Measurements from ENCODE around the gene SHC3.
A peak's percentile ranks its signal among the peaks of the same experiment; 100 is the strongest.

The SHC3 gene

DNA sequence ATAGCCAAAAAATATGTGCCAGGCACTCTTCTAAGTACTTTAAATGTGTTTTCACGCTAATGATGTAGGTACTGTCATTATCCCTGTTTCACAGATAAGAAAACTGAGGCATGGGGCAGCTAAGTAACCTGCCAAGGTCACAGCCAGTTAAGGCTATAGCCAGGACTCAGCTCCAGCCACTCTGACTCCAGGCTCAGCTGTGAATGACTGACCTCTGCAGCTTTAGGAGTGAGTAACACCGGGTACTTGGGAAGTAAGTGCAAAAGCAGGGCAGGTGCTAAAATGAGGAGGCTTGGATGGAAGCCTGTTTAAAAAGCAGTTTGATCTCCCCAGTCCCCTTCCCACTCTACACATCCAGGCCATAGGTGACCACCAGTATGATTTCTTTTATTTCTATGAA is 10.6 kb upstream of the SHC3 start:
- Histone ChIP-seq H3K9ac (no peak overlapping the region), H3K36me3 (no peaks in the 10 kb centered on the region), H3K27me3 (no peaks in the 10 kb centered on the region), H3K27ac (no peak overlapping the region), H3K9me3 (replicated peaks in 1 of 11) (peaks cover 0 to 22% (median 0%) of the 10 kb centered on the region in 11 experiments; a peak in 4 of 22 replicates), H3K4me3 (no peak overlapping the region), H4K20me1 (no peaks in the 10 kb centered on the region), H3K4me2 (no peak overlapping the region), H3K4me1 (no peaks in the 10 kb centered on the region)
- no peak for TF ChIP-seq Cebpa-rat (IDR thresholded peaks at IDR 0.05)

DNA sequence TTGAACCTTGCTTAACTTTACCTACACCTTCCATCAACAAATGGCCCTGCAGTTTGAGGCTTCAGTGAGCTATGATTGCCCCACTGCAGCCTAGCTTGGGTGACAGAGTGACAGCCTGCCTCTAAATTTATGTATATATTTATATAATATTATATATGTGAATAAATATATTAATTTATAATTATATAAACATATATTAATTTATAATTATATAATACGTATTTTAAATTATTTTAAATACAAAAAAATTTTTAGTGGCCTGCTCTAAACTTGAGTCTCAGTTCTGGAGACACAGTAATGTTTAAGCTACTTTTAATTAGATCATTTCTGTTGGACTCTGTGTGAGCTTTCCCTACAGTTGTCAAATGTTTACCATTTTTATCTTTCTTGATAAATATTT is 9.3 kb upstream of the SHC3 start:
- no peak overlapping the region for H3K4me2 ChIP-seq
- H3K9ac ChIP-seq = no peak overlapping the region
- no peaks in the 10 kb centered on the region for H3K4me1 ChIP-seq
- H3K36me3 ChIP-seq = no peaks in the 10 kb centered on the region
- peaks cover 0 to 13% (median 0%) of the 10 kb centered on the region in 11 experiments; a peak in 4 of 22 replicates for H3K9me3 ChIP-seq (replicated peaks in 1 of 11)
- H3K27me3 ChIP-seq = no peaks in the 10 kb centered on the region
- H4K20me1 ChIP-seq = no peaks in the 10 kb centered on the region
- H3K27ac ChIP-seq = no peak overlapping the region
- H3K4me3 ChIP-seq = no peak overlapping the region
- no peak for TF ChIP-seq Cebpa-rat (IDR thresholded peaks at IDR 0.05)

- no peak for TF ChIP-seq Cebpa-rat (IDR thresholded peaks at IDR 0.05)
- no peaks in the 10 kb centered on the region for H3K36me3 ChIP-seq
- no peak overlapping the region for H3K27ac ChIP-seq
- H3K9ac ChIP-seq = no peak overlapping the region
- no peaks in the 10 kb centered on the region for H3K27me3 ChIP-seq
- no peaks in the 10 kb centered on the region for H4K20me1 ChIP-seq
- H3K4me2 ChIP-seq = no peak overlapping the region
- no peak overlapping the region for H3K4me3 ChIP-seq
- no peaks in the 10 kb centered on the region for H3K4me1 ChIP-seq
- H3K9me3 ChIP-seq (replicated peaks in 1 of 11) = peaks cover 0 to 9% (median 0%) of the 10 kb centered on the region in 11 experiments; a peak in 4 of 22 replicates
Measured at GRCh38 chr9:89187541-89187940, 8.9 kb upstream of the SHC3 start.

GRCh38 chr9:89186960-89187359 is 8.3 kb upstream of the SHC3 start:
- no peaks in the 10 kb centered on the region for H3K36me3 ChIP-seq
- no peaks in the 10 kb centered on the region for H4K20me1 ChIP-seq
- H3K9me3 ChIP-seq (replicated peaks in 1 of 11) = peaks cover 0 to 3% (median 0%) of the 10 kb centered on the region in 11 experiments; a peak in 1 of 22 replicates
- H3K27me3 ChIP-seq = no peaks in the 10 kb centered on the region
- no peak overlapping the region for H3K4me3 ChIP-seq
- TF ChIP-seq Cebpa-rat (IDR thresholded peaks at IDR 0.05) = no peak
- H3K4me1 ChIP-seq = no peaks in the 10 kb centered on the region
- H3K9ac ChIP-seq = no peak overlapping the region
- no peak overlapping the region for H3K4me2 ChIP-seq
- no peak overlapping the region for H3K27ac ChIP-seq

DNA sequence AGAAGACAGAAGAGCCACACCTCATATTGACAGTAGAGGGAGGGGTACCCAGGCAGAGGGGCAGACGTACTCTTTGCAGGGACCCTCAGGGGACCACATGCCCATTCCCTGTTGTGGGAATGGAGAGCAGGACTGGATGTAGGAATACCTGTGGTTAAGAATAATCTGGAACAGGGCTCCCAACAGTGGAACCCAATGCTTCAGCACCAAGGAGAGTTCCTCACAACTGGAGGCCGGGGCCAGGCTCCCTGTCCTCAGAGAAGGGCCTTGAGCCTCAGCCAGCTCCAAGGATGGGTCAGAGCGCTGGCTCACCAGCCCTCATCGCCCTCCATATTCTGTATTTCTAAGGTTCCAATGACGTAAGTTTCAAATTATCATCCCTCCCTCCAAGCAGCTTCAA is 7.4 kb upstream of the SHC3 start:
- H3K27ac ChIP-seq = no peak overlapping the region
- H3K4me2 ChIP-seq = no peak overlapping the region
- H3K4me1 ChIP-seq = peaks cover 0 to under 1% (median 0%) of the 10 kb centered on the region in 10 experiments; a peak in 3 of 20 replicates
- H3K9me3 ChIP-seq (replicated peaks in 1 of 11) = no peaks in the 10 kb centered on the region
- no peaks in the 10 kb centered on the region for H4K20me1 ChIP-seq
- H3K4me3 ChIP-seq = no peak overlapping the region
- no peaks in the 10 kb centered on the region for H3K27me3 ChIP-seq
- no peak for TF ChIP-seq Cebpa-rat (IDR thresholded peaks at IDR 0.05)
- H3K9ac ChIP-seq = no peak overlapping the region
- no peaks in the 10 kb centered on the region for H3K36me3 ChIP-seq

GRCh38 chr9:89183146-89183545 is 4.5 kb upstream of the SHC3 start:
- no peak overlapping the region for H3K27ac ChIP-seq
- TF ChIP-seq Cebpa-rat (IDR thresholded peaks at IDR 0.05) = no peak
- no peaks in the 10 kb centered on the region for H3K27me3 ChIP-seq

DNA sequence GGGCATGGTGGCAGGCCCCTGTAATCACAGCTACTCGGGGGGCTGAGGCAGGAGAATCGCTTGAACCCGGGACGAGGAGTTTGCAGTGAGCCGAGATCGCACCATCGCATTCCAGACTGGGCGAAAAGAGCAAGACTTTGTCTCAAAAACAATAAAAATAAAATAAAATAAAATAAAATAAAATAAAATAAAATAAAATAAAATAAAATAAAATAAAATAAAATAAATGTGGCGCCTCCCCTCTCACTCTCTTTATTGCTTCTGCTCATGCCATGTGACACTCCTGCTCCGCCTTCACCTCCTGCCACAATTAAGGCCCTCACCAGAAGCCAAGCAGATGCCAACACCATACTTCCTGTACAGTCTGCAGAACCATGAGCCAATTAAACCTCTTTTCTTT is 3.8 kb upstream of the SHC3 start:
- H3K27me3 ChIP-seq = peaks cover 1 to 4% (median 3%) of the 10 kb centered on the region in 11 experiments; a peak in 18 of 22 replicates
- H3K4me1 ChIP-seq = peaks cover 16 to 34% (median 25%) of the 10 kb centered on the region in 10 experiments
- no peaks in the 10 kb centered on the region for H4K20me1 ChIP-seq
- no peak overlapping the region for H3K4me2 ChIP-seq
- TF ChIP-seq Cebpa-rat (IDR thresholded peaks at IDR 0.05) = no peak
- H3K36me3 ChIP-seq = no peaks in the 10 kb centered on the region
- no peak overlapping the region for H3K9ac ChIP-seq
- no peak overlapping the region for H3K4me3 ChIP-seq
- H3K27ac ChIP-seq = no peak overlapping the region
- H3K9me3 ChIP-seq (replicated peaks in 1 of 11) = no peaks in the 10 kb centered on the region

More at GRCh38 chr9:89183146-89183545, 4.5 kb upstream of the SHC3 start:
- H3K9ac ChIP-seq = no peak overlapping the region
- peaks cover 16 to 27% (median 24%) of the 10 kb centered on the region in 10 experiments for H3K4me1 ChIP-seq
- no peaks in the 10 kb centered on the region for H4K20me1 ChIP-seq
- H3K4me2 ChIP-seq = no peak overlapping the region
- H3K36me3 ChIP-seq = no peaks in the 10 kb centered on the region
- H3K4me3 ChIP-seq = no peak overlapping the region
- H3K9me3 ChIP-seq (replicated peaks in 1 of 11) = no peaks in the 10 kb centered on the region

- Histone ChIP-seq H3K27ac (peak overlapping the region in 10 of 11 experiments; percentile 53 to 80 (median 74); a peak in 21 of 22 replicates), H3K4me3 (peak overlapping the region; percentile 41 to 64 (median 49)), H3K9ac (peak overlapping the region; percentile 49 to 72 (median 69)), H4K20me1 (no peaks in the 10 kb centered on the region), H3K36me3 (no peaks in the 10 kb centered on the region), H3K4me2 (peak overlapping the region; percentile 63 to 87 (median 82)), H3K27me3 (peaks cover 4 to 16% (median 12%) of the 10 kb centered on the region in 11 experiments; a peak in 18 of 22 replicates), H3K4me1 (peaks cover 16 to 35% (median 25%) of the 10 kb centered on the region in 10 experiments), H3K9me3 (replicated peaks in 1 of 11) (no peaks in the 10 kb centered on the region)
- TF ChIP-seq Cebpa-rat (IDR thresholded peaks at IDR 0.05) = peak in 10 of 11 experiments; percentile 25 to 88 (median 80); a peak in 18 of 22 replicates
Measured at GRCh38 chr9:89179895-89180734, 1.5 kb upstream of the SHC3 start.

DNA sequence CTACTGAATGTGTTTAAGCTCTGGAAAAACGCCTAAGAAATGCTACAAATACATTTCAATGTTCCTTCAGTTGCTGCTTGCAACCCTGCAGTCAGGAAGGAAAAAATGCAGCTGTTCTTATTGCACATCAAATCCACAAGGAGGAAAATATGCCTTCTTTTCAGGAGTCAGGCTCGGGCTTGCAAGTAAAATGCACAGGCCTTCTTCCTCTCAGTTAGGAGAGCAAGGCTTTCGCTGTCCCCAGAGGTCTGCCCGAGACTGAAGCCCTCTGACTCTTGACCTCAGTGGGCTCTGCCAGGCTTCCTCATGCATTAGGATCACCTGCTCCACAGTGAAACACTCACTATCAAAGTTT is 899 bp upstream of the SHC3 start:
- peaks cover 16 to 35% (median 25%) of the 10 kb centered on the region in 10 experiments for H3K4me1 ChIP-seq
- H3K36me3 ChIP-seq = no peaks in the 10 kb centered on the region
- no peaks in the 10 kb centered on the region for H4K20me1 ChIP-seq
- H3K4me3 ChIP-seq = peak overlapping the region; percentile 41 to 64 (median 49)
- H3K9me3 ChIP-seq (replicated peaks in 1 of 11) = no peaks in the 10 kb centered on the region
- peak overlapping the region; percentile 63 to 87 (median 82) for H3K4me2 ChIP-seq
- peak overlapping the region in 10 of 11 experiments; percentile 53 to 80 (median 74); a peak in 21 of 22 replicates for H3K27ac ChIP-seq
- H3K27me3 ChIP-seq = peaks cover 4 to 16% (median 12%) of the 10 kb centered on the region in 11 experiments; a peak in 18 of 22 replicates
- TF ChIP-seq Cebpa-rat (IDR thresholded peaks at IDR 0.05) = no peak
- H3K9ac ChIP-seq = peak overlapping the region; percentile 49 to 72 (median 69)
